Hematopoietic multipotent progenitor cell treated with erythropoietin and hydrocortisone succinate and interleukin-3 and kit ligand, for 15 days (in vitro differentiated cells): ENCODE results near the gene ZSWIM9.
A peak's percentile ranks its signal among the peaks of the same experiment; 100 is the strongest.

Experiments used
- DNase-seq: peaks from one replicate; pipeline ENCODE4 v3.0.0-alpha.2; 2015; ENCODE audit warnings: low spot score

ZSWIM9 gene

GRCh38 chr19:48169939-48170803 lies at the start of gene ZSWIM9, which contains the start of gene LIG1:
Gene ZSWIM9 (plus strand): TSS chr19:48170680. CDS start chr19:48171803, 1,123 bp downstream.
Gene LIG1 (minus strand): TSS chr19:48170344. CDS start chr19:48165566, 4,778 bp downstream.
- DNase-seq = peak; percentile 92

- DNase-seq = no peak
These were observed 49.4 kb upstream of the ZSWIM9 start for GRCh38 chr19:48121066-48121465.

- DNase-seq = no peak
These were observed 48.5 kb upstream of the ZSWIM9 start for GRCh38 chr19:48121909-48122371.

DNA sequence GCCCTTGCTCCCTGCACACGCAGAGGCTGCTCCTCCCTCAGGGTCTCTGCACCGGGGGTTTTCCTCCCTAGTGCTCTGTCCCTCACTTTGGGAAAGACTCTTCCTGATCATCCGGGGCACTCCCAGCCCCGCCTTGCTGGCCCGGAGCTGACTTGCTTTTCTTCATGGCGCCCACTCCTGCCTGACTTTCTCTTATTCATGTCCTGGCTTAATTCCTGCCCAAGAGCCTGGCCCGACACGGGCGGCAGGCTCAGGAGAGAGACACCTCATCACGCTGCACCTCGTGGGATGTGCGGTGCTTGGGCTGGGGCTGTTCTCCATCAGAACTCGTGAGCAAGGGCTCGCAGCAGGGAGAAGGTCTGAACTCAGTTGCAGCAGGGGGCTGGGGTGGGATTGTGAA lies 48.1 kb upstream of the ZSWIM9 start:
- no peak for DNase-seq

DNA sequence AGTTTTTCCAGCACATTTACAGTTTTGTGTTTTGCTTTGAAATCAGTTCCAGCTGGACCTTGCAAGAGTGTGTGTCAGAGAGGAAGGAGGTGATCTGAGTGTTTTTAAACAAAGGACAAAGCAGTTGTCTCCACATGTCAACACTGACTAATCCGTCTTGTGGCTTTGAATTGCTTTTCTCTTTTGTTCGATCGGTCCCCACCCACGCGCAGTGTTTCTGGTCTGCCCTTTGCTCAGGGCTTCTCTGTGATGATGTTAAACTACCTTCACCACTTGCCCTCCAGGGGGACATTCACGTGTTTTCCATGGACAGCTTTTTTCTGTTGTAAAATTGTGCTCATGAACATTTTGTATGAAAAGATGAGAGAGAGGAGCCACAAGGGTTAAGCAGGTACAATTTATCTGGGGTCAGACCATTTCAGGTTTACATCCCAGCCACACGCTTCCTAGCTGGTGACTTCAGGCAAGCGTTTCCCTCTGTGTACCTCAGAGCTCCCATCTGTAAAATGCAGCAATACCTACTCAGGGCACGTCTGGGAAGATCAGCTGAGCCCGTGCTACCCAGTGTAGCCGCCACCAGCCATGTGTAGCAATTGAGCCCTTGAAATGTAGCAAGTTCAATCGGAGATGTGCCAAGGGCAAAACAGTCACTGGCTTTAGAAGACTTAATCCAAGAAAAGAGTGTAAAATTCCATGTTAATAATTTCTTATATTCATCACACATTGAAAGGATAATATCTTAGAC lies 46.4 kb upstream of the ZSWIM9 start:
- DNase-seq = no peak

DNA sequence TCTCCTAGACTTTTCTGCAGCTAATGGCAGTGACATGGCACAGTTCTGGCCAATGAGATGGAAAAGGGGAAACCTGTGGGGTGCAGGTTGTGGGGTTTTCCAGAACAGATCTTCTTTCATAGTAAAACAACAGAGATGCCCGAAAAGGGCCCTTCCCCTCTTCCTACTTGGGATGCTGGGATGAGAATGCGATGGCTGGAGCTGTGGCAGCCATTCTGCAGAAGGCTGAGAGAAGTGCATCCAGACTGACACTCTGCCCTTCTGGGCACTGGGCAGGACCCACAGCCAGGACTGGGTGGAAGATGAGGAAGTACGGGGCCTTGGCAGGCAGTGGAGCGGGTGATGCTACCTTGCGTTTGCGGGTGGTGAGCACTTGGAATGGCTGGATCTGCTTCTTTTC lies 42.9 kb upstream of the ZSWIM9 start:
- no peak for DNase-seq

DNA sequence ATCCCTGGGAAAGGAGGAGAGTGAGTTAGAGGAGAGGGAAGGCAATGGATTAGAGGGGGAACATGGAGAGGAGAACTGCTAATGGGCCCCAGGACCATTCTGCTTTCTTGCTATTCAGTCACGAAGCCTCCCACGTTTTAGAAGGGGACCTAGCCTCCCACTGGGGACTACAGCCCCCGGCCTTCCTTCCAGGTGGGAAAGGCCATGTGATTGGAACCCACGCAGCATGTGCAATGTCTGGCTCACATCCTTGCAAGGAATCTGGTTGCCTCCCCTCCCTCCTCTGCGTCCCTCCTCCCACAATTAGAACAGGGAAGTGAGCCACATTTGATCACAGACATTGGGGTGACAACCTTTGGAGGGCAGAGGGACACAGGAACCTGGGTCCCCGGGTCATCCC lies 37.4 kb upstream of the ZSWIM9 start:
- DNase-seq = no peak

- DNase-seq = peak; percentile 56
These were observed 35.1 kb upstream of the ZSWIM9 start for GRCh38 chr19:48135411-48135810.

- no peak for DNase-seq
These were observed 33.9 kb upstream of the ZSWIM9 start for GRCh38 chr19:48136547-48136946.

DNA sequence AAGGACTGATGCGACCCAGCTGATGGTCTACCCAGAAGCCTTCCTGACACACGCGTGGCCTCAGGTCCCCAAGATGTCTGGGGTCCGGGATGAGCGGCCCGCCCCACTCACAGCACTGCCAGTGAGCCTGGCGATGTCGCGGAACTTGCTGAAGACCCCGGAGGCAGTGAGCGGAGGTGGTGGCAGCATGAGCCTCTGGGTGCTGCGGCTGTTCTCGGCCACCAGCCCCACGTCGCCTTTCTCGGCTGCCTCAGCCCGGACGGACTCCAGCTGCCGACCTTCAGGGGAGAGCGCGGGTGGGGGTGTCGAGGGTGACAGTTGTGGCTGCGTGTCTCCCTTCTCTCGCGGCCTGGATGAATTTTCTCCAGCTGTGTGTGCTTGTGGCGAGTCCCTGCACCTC lies 33.1 kb upstream of the ZSWIM9 start:
- DNase-seq = no peak

DNA sequence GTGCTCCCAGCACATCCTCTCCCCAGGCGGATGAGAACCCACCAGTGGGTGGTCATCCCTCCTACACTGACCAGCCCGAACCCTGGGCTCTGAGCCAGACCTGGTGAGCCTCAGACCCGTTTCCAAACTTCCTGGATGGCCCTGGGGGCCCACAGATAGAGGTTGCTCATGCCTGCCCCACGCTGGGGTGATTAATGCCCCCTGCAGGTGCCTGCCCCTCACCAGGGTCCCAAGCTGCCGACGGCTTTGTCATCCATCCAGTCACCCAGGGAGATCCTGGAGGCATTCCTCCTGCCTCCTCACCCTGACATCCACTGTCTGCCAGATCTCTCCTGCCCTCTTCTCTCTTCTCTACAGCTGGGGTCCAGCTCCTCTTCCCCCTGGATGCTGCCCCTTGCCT lies 31.4 kb upstream of the ZSWIM9 start:
- no peak for DNase-seq

- no peak for DNase-seq
These were observed 22.8 kb upstream of the ZSWIM9 start for GRCh38 chr19:48147597-48148175.

- no peak for DNase-seq
These were observed 21.9 kb upstream of the ZSWIM9 start for GRCh38 chr19:48148576-48148975.

- no peak for DNase-seq
These were observed 21.1 kb upstream of the ZSWIM9 start for GRCh38 chr19:48149430-48149829.

DNA sequence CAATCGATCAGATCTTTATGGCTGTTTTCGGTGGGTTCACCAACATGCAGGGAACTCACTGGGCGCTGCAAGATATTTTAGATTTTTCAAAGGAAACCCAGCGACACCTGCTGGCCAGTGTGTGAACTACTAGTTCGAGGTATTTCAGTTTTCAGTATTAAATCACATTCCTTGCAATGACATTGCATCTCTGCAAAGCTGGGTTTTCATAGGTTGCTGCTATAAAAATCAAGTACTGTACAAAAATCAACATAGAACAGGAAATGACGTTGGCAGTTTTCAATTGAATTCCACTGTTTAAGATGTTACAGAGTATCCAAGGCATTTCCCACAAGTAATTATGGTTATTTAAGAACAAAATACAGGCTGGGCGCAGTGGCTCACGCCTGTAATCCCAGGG lies 17.9 kb upstream of the ZSWIM9 start:
- peak; percentile 76 for DNase-seq

DNA sequence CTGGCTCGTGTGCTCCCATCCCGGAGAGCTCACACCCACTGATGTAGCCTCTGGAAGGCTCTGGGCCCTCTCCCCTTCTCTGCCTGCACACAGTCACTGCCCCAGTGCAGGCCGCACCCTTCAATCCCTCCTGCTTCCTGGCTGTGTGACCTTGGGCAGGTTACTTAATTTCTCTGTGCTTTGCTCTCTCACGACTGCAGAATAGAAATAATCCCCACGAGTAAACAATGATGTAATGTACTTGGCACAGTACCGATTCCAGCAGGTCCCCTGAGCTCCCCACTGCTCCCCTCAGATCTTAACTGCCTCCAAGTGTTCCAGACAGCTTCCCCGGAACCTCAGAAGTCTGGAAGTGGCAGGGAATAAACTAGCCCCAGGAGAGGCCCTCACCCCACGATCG lies 16.5 kb upstream of the ZSWIM9 start:
- DNase-seq = no peak

DNA sequence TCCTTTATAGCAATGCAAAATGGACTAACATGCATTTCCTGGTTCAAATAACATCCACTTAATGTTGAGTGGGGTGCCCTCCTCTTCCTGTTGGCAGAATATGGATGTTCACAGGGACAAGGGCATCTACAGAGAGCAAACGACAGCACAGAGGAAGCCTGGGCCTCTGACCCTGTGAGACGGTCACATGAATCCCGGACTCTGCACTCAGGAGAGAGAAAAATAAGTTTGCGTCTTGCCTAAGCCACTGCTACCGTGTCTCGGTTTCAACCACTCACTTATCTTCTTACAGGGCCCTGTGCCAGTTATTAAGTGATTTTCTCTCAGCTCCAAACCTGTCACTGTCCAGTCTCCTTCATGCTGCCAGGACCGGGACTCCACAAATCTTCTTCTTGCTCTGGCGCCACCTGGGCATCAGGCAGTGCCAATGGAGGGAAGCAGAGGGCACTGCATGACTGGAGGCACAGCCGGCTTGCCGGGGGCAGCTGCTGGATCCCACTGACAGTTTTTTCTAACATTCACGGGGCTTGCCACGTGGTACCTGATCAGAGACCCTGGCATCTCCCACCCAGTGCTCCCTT lies 12.2 kb upstream of the ZSWIM9 start:
- DNase-seq = no peak

DNA sequence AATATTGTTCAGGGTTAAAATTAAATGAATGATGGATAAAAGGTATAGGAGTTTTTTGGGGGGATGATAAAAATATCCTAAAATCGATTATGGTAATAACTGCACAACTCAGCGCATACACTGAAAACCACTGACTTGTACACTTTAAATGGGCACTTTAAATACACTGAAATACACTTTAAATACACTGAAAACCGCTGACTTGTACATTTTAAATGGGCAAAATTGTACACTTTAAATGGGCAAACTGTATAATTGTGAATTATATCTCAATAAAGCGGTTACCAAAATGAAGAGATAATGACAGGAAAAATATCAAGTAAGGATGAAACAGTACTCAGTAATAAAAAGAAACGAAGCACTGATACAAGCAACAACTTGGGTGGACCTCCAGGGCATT lies 1.8 kb upstream of the ZSWIM9 start:
- DNase-seq = no peak

DNA sequence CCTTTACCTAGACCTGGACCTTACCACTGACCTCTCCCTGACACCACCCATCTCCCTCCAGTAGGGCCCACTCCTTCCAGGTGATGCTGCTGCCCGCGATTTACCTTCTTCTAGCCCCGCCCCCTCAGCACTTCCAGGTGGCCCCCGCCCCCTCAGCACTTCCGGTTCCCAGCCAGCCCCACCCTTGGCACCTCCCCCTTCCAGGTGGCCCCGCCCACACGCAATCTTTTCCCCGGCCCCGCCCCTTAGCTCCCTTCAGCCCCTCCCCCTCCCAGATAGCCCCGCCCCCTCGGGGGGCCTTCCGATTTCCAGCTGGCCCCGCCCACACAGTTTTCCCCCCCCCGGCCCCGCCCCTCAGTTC lies 922 bp upstream of the ZSWIM9 start:
- peak; percentile 86 for DNase-seq

DNA sequence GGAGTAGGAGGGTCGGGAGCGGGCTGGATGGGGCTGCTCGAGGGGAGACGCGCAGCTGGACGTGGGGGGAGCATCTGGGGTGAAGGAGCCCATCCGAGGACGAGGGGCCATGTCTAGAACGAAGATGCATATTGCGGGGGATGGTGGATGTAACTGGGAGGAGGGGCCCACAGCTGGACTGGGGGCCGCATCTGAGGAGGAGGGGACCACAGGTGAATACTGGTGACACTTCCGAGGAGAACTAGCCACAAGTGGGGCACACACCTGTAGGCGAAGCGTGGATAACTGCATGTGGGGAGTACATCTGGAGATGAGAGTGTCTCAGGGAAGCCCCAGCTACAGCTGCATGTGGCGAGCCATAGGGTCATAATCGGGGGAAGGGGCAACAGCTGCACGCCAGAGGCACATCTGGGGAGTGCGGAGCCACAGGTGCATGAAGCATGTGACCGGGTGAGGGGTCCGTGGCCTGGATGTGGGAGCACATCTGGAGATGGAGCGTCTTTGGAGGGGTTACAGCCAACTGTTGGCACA lies 402 bp downstream of the ZSWIM9 start:
- DNase-seq = no peak

DNA sequence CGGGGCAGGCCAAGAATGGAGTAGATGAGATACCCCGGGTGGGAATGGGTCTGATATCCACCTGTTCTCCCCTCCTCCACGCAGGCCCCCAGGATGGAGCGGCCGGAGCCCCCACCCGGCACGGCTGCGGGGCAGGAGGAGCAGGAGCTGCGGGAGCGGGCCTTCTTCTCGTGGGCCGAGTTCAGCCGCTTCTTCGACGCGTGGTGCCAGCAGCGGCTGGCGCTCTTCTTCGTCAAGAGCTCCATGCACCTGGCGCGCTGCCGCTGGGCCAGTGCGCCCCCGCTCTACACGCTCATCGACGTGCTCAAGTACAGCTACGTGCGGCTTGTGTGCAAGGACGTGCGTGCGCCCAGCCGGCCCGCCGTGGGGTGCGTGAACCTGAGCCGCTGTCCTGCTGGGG lies 1.2 kb downstream of the ZSWIM9 start:
- no peak for DNase-seq

GRCh38 chr19:48174445-48175030 lies 4.1 kb downstream of the ZSWIM9 start:
- DNase-seq = no peak
